Activated T-helper 17 cell treated with anti-CD3 and anti-CD28 coated beads, Interleukin-2, amount 50 U/mL, for 72 hours (primary cell): ENCODE results near the gene AIFM1. TPM values are rescaled to one million over a fixed set of nuclear protein-coding genes. Genes with fewer than 3 reads are reported as not detected.

Experiments
- ATAC-seq: fragments of 150-1000 bp; cut with Tn5 transposase; replicated peaks from 2 replicates; pipeline ENCODE4 v1.10.0; 2021; ENCODE audit warnings: mild to moderate bottlenecking, moderate library complexity
- H3K27ac Mint-ChIP-seq: one replicate; pipeline ENCODE4 v1.8.0; 2022; ENCODE audit warnings: mixed read lengths
- H3K27me3 Mint-ChIP-seq: one replicate; pipeline ENCODE4 v1.8.0; 2022; ENCODE audit warnings: mixed read lengths
- H3K36me3 Mint-ChIP-seq: one replicate; pipeline ENCODE4 v1.8.0; 2022; ENCODE audit warnings: low read depth, mild to moderate bottlenecking, mixed read lengths
- H3K4me1 Mint-ChIP-seq: one replicate; pipeline ENCODE4 v1.8.0; 2022; ENCODE audit warnings: mixed read lengths
- H3K4me3 Mint-ChIP-seq: one replicate; pipeline ENCODE4 v1.8.0; 2022; ENCODE audit warnings: mild to moderate bottlenecking, mixed read lengths
- H3K9me3 Mint-ChIP-seq: one replicate; pipeline ENCODE4 v1.8.0; 2022; ENCODE audit warnings: mixed read lengths
- total RNA-seq, 2 donors: library from RNA; stranded (reverse); gene quantifications; one replicate each; pipeline ENCODE4 v1.2.3, GENCODE V29; 2022

The AIFM1 gene
- total RNA-seq, 2 donors from 2014 or later: 25.4 to 67.3 TPM

DNA sequence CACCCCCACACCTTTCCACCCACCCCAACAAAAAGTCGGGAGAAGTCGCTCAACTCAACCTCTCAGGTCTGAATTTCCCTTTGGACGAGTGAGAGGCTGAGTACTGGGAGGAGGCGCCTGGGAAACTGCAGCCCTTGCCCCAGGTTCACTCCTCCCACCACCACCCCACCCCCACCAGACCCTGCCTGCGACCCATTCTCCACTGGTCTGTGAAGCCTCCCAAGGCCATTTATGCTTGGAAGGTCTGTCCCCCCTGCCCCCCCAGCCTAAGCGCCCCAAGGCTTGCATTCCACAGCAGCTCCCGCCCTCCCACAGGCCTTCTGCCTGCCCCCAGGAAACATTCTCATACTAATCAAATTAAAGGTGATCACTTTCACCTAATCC is 82.5 kb downstream of the AIFM1 start:
- no peaks in the 10 kb centered on the region for H3K27me3 Mint-ChIP-seq
- peak overlapping the region; percentile 74 for H3K4me3 Mint-ChIP-seq
- H3K4me1 Mint-ChIP-seq: peaks cover 27% of the 10 kb centered on the region
- H3K36me3 Mint-ChIP-seq: peaks cover 22% of the 10 kb centered on the region
- no peaks in the 10 kb centered on the region for H3K9me3 Mint-ChIP-seq
- ATAC-seq: no peak
- H3K27ac Mint-ChIP-seq: peak overlapping the region; percentile 79

DNA sequence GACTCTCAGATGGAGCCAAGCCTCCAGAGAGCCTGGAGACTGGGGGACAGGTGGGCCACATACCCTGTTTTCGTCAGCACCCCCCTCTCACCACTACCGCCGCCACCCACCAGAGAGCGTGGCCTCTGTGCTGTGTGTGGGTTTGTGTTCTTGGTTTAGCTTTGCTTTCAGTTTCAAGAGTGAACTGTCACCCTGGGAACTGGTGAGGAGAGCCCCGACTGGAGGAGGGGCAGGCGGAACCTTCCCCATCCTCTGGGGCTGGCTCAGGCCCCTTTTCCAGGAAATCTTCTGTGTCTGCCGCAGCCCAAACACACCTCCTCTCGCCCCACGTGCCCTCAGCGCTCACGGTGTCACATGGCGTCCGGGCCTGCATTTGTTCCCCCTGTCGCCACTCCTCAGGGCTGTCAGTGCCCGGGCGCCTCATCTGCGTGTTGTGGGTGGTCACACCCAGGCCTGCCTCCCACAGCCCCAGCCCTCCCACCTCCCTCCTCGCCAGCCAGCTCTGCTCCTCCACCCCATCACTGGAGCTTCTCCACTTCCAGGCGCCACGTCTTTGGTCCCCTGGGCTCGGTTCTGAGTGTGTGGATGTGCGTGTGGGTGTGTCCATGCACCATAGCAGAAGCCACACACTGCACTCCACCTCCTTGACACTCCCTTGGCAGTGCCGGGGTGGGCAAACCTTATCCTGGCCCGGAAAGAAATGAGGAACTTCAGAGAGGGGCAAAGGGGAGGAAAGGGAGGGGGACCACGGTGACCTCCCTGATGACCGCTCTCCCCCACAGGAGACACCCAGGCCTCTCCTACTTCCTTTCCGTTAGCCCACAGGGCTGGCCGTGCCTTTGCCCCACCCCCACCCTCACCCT is 83.2 kb downstream of the AIFM1 start:
- H3K4me3 Mint-ChIP-seq: peak overlapping the region; percentile 74
- ATAC-seq: peak; percentile 69
- H3K9me3 Mint-ChIP-seq: no peaks in the 10 kb centered on the region
- peak overlapping the region; percentile 79 for H3K27ac Mint-ChIP-seq
- H3K27me3 Mint-ChIP-seq: no peaks in the 10 kb centered on the region
- H3K36me3 Mint-ChIP-seq: peaks cover 22% of the 10 kb centered on the region
- peaks cover 21% of the 10 kb centered on the region for H3K4me1 Mint-ChIP-seq

DNA sequence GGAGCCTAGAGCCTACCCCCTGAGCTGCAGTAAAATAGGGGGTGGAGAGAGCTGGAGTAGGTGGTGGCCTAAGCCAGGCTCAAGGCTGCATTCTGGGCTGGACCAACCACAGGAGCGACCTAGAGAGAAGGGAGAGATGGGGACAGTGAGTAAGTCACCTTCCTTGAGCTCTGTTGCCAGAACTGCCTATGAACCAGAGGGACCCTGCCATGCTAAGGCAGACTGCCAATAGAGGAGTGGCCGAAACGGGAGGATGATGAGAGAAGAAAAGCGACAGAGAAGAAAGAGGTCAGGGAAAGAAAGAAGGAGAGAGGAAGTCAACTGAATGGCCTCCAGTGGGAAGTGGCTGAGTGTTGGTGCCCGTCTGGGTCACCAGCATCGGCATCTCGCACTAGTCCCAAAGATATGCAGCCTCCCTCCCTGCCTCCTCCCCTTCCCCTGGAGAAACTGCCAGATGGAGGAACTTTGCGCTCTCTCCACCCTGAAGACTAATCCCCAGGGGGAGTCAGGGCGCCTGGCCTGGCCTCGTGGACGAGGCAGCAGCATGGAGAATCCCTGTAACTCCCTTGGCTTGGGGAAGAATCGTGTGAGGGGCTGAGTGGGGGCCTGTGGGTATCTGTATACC is 84.1 kb downstream of the AIFM1 start:
- no peaks in the 10 kb centered on the region for H3K27me3 Mint-ChIP-seq
- H3K27ac Mint-ChIP-seq: peak overlapping the region; percentile 79
- ATAC-seq: no peak
- H3K36me3 Mint-ChIP-seq: peaks cover 24% of the 10 kb centered on the region
- peak overlapping the region; percentile 74 for H3K4me3 Mint-ChIP-seq
- H3K9me3 Mint-ChIP-seq: no peaks in the 10 kb centered on the region
- H3K4me1 Mint-ChIP-seq: peaks cover 21% of the 10 kb centered on the region

DNA sequence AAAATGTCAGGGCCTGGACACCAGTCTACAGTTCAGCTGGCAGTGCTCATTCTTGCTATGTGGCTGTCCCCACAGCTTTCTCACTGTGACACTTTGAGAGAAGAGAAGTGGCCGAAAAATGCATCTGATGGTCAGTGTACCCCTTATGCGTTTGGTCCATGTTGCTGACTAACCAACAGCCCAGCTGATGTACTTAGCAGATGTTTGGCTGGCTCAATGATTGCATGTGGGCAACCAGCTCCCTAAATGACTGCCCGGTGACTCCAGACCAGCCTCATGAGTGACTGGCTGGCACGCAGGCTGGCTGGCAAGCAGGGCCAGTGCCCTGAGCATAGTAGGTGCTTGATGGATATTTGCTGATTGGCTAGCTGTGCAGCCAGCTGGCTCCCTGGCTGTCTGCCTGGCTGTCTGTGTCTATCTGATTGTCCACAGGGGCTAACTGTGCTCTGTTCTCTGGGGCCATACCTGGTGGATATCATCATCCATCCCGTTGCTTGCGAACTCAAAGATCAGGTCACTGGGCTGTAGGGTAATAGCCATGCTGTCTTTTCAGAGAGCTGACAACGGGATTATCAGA is 84.8 kb downstream of the AIFM1 start:
- H3K36me3 Mint-ChIP-seq: peaks cover 21% of the 10 kb centered on the region
- H3K4me3 Mint-ChIP-seq: peak overlapping the region; percentile 74
- ATAC-seq: no peak
- peaks cover 21% of the 10 kb centered on the region for H3K4me1 Mint-ChIP-seq
- H3K9me3 Mint-ChIP-seq: no peaks in the 10 kb centered on the region
- no peaks in the 10 kb centered on the region for H3K27me3 Mint-ChIP-seq
- peak overlapping the region; percentile 79 for H3K27ac Mint-ChIP-seq

DNA sequence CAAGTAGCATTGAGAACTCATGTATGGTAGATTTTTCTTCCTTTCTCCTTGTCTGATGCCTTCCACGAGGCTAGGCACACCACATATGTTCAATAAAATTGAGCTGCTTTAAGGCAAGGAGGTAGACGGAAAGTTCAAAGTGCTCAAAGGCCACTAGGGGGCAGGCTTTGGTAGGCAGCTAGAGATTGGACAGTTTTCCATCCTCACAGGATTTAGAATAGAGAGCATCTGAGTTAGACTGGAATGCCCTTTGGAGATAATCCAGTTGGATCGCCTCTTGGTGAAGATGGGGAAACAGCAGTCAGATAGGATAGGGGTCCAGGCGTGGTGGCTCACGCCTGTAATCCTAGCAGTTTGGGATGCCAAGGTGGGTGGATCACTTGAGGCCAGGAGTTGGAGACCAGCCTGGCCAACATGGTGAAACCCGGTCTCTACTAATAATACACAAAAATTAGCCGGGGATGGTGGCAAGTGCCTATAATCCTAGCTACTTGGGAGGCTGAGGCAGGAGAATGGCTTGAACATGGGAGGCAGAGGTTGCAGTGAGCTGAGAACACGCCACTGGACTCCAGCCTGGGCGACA is 85.7 kb downstream of the AIFM1 start:
- Mint-ChIP-seq H3K4me3 (no peak overlapping the region), H3K27me3 (no peaks in the 10 kb centered on the region), H3K4me1 (peaks cover 21% of the 10 kb centered on the region), H3K9me3 (no peaks in the 10 kb centered on the region), H3K36me3 (peaks cover 26% of the 10 kb centered on the region), H3K27ac (peak overlapping the region; percentile 78)
- no peak for ATAC-seq

Other genes starting within 250 kb of the AIFM1 start
- gene BCORL1, start 183.2 kb downstream of the AIFM1 start, total RNA-seq: 10 to 100 TPM in 1 of 2 donors, 1 to 10 TPM in 1; 8.4 to 11.7 TPM
- gene ELF4, start 55.3 kb downstream of the AIFM1 start, total RNA-seq: 10 to 100 TPM; 23.5 to 25.6 TPM
- 10 to 100 TPM; 34.6 to 36.1 TPM for gene RAB33A, start 6.1 kb upstream of the AIFM1 start, total RNA-seq
- 1 to 10 TPM; 4.8 to 8.2 TPM for gene ZNF280C, start 103.1 kb upstream of the AIFM1 start, total RNA-seq
- gene SLC25A14, start 174.1 kb upstream of the AIFM1 start, total RNA-seq: 10 to 100 TPM; 11.6 to 15.7 TPM
- gene GPR119, start 219.8 kb upstream of the AIFM1 start, total RNA-seq: not detected
- gene RBMX2, start 236.1 kb upstream of the AIFM1 start, total RNA-seq: 10 to 100 TPM; 24.1 to 25.2 TPM